NCI-H526 (cell line): Measurements from ENCODE around the gene GALNT1.

Experiments
- DNase-seq, 2 experiments: peaks; one replicate each; lab custom pipeline; 2025; lab: John Stamatoyannopoulos, UW

The GALNT1 gene

DNA sequence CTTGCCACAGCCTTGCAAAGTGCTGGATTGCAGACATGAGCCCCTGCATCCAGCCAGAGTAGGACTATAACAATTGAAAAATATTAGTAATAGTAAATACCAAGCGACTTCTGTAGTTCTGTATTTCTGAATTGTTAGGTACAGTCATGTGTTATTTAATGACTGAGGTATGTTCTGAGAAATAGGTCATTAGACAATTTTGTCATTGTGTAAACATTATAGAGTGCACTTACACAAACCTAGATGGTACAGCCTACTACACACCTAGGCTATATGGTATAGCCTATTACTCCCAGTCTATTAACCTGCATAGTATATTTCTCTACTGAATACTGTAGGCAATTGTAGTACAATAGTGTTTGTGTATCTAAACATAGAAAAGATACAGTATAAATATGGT is 92.1 kb downstream of the GALNT1 start:
- no peak for DNase-seq

DNA sequence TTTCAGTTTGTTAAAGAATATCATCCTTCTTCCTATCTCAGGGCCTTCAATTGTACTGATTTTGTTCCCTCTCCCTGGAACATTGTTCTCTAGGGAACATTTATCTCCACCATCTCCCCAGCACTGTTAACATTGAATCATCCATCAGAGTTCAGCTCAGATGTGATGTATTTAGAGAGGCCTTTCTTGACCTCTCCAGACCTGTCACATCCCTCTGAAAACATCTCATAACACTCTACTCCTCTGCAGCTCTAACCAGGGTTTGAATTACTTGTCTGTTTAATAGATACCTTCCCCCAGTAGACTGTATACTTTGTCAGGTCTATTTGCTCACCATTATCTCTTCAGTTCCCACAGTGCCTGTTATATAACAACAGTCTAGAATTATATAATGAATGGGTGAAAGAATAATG is 98.6 kb downstream of the GALNT1 start:
- DNase-seq, result no peak

DNA sequence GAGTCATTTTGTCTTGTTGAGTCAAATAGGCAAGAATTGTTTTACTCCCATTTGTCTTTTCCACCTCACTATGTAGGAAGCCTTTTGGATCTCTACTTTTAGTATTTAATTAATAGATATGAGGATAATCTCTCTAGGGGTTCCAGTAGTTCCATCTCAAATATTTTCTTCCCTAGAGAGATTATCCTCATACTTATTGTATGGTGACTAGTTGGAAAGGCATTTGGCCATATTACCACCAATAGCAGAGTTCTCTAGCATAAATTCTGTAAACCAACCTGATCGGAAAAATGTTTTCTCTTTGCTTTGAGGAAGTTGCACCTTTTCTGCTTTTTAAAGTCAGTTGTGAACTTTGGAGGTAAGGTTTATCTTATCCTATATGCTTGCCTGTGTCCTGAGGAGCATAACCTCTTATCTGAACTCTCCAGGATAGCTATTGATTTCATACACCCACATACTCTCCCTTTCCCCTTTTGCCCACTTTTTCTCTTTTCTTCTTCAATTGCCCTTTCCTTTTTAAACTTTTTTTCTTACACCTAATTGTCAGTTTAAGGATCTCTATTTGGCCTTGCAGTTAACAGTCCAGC is 100.8 kb downstream of the GALNT1 start:
- DNase-seq, result no peak

DNA sequence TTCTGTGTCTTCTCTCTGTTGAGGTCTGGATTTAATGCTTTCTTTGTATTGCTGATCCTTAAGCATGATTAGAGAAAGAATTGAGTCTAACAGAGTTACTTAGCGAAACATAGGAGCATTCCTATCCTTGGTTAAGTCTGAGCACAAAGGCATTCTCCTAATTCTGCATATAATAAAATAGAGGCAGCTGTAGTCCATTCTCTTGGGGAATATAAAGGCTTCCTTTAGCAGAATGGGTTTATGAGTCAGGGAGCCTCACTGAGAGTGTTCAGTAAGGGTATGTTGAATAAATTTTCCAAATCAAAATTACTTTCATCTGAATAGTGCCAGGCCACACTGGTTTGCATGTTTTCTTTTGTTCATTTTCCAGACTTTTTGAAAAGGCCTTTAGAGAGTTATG is 101.5 kb downstream of the GALNT1 start:
- DNase-seq, result peak in 1 of 2 experiments; percentile 1

DNA sequence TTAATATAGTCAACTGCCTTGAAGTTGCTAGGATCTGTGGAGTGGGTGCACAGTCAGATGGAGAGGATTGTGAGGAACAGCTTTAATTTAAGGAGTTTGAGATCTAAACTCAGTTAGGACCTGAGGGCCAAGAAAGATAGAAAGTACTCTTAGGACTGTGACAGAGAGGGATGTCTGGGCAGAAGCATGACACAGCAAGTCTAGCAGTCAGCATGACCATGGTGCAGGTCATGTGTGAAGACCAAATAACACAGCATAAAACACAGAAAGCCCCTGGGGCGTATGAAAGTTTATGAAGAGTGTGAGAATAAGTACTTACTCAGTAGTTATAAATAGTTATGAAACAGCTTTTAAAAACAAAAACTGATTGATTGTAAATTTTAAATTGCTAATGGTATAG is 107.2 kb downstream of the GALNT1 start:
- DNase-seq, result no peak

DNA sequence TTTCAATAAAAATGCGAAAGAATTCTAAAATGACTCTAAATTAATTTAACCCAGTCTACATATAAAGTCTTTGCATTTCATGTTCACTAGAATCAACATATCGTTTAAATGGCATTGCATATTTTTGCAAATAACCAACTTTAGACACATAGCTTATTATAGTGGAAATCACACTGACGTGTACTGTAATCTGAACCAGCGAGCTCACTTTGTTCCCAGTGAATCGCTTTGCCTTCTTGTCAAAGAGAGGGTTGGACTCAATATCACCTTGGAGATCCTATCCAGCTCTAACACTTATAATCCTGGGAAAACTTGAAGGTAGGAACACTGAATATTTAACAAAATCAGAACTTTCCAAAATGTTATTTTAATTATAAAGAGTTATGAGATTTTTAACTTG is 108.2 kb downstream of the GALNT1 start:
- no peak for DNase-seq

DNA sequence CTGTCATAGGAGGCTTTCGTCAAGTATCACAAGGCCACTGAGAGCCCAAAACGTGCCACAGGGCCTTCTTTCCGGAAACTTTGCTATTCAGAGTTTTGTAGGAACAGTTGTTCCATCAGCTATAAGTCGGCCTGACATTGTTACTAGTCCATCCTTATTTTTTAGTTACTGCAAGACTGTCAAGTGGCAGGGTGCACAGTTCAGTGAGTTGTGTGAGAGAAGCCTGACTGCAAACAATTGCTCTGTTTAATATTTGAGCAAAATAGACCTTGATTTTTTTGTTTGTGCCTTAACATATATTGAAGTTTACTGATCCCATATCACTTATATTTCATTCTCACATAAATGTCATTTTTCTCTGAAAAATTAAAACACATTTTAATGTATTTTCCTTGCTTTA is 110.1 kb downstream of the GALNT1 start:
- no peak for DNase-seq

DNA sequence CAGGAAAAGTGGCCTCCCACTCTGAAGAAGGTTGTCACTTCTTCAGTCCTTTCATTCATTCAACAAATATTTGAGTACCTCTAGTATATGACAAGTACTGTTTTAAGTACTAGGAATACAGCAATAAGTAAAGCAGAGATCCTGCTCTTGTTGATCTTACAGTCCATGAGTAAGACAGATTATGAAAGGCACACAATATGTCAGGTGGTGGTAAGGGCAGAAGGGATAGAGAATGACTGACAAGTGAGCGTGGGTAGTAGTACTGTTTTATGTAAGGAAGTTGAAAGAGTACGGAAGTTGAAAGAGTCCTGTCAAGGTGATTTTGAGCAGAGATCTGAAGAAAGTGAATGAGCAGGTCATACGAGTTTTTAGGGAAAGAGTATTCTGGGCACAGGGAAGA is 111.3 kb downstream of the GALNT1 start:
- no peak for DNase-seq

DNA sequence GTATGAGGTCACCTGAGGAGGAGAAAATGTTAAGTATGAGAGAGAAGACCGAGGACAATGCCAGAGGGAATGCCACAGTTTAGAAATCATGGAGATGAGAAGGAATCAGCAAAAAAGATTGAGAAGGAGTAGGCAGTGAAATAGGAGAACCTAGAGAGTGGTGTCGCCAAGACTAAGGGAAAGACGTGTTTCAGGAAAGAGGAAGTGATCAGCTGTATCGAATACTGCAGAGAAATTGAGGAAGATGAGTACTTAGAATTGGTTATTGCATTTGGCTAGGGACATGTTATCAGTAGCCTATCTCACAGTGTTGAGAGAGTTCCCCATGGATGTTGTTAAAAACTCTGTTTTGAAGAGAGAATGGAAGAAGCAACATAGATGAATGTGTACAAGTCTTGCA is 112.3 kb downstream of the GALNT1 start:
- DNase-seq, result no peak

DNA sequence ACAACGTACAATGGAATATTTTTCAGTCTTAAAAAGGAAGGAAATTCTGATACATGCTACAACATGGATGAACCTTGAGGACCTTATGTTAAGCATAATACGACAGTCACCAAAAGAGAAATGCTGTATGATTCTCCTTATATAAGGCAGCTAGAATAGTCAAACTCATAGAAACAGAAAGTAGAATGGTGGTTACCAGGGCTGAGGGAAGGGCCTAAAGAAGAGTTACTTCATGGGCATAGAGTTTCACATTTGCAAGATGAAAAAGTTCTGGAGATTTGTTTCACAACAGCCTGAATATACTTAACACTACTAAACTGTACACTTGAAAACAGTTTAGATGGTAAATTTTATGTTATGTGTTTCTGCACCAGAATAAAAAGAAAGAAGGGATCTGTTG is 113.3 kb downstream of the GALNT1 start:
- no peak for DNase-seq

DNA sequence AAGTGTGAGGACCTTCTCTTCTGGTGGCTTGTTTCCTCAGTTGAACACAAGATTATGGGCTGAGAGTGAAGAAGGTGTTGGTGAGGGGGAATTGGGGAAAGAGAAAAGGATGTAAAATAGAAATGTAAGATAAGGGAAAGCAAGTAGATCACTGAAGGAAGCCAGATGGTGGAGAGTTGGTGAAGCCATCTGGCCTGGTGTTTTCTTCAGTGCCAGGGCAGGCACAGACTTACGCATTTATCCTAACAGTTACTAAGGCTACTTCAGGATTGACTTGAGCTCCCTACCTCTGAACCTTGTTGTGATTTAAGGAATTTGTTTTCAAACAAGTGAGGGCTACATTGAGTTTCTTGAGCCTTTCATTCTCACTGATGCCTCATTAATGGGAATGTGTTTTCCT is 113.8 kb downstream of the GALNT1 start:
- DNase-seq, result no peak

DNA sequence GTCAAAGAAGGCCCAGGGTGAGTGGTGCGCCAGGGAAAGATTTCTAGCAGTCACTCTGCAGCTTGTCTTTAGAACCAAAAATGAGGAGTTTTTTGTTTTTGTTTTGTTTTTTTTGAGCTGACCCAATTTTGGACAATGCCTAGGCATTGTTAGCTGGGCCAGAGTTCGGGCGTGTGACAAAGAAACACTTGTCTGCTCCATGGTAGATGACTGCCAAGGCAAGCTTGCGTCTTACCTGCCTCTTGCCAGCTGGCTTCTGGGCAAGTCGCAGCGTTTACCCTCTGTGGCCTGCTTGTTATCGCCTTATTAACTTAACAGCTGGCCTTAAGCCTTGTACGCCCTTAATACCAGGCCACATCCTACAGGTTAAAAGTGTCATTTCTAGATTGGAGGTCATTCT is 114.3 kb downstream of the GALNT1 start:
- no peak for DNase-seq

DNA sequence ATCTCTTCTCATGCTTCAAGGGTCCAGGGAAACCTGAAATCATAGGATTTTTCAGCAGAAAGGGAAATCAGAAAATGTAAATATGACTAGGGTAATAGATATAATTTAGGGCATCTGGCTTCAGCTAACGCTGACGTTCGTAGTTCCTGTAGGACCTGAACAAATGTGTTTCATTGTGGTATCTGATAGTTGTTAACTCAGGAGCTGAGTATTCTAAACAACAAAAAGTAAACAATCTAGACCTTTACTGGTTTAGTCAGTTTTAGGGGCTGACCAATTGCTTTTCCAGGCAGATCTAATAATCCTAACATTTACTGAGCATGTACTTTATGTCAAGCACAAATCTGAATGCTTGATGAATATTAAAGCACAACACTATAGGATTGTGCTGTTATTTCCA is 114.8 kb downstream of the GALNT1 start:
- no peak for DNase-seq

DNA sequence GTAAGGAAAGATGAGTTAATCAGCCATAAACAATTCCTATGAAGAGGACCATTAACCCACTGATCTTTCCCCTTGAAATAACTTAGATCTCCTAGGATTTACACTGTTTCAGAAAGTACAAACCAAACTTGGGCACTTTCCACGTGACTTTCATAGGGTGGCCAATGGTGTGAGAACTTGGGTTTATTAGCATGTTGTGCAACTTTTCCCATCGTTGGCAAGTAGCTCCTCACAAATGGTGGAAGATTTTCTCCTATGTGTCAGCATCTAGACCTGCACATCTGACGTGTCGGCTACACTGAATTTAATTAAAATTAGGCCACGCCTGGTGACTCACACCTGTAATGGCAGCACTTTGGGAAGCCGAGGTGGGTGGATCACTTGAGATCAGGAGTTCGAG is 116.3 kb downstream of the GALNT1 start:
- no peak for DNase-seq

DNA sequence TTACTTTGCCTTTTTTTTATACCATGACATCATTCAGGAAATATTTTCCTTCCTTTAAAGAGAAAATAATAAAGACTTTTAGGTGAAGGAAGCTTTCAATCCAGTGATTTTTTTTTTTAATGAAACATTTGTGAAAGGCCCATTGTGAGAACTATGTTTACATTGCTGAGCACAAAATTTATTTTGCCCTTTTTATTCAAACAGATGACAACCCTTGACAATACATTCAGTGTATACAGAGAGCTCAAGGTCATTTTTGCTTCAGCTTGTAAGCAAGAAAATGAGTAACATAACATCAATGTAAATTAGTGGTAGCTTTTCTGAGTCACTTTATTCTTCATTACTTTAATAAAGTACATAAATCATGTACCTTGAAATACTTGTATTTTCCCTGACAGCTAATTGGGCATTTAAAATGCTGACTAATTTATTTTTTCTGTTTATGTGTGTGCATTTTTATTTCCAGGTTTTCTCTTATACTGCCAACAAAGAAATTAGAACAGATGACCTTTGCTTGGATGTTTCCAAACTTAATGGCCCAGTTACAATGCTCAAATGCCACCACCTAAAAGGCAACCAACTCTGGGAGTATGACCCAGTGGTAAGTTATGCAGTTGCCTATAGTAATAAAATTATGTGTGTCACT is 121.6 kb downstream of the GALNT1 start:
- peak in 1 of 2 experiments; percentile 6 for DNase-seq

DNA sequence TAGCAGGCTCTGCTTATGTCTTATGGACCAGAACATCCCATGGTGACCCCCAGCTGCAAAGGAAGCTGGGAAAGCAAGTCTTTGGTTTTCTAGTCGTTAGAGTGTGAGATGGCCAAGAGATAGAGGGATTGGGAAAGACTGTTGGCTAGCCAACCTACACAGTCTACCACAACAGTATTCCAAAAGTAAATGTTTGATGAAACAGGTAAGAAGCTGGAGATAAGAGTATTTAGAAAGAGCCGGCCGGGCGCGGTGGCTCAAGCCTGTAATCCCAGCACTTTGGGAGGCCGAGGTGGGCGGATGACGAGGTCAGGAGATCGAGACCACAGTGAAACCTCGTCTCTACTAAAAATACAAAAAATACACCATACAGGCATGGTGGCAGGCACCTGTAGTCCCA is 124.4 kb downstream of the GALNT1 start:
- DNase-seq, result no peak

DNA sequence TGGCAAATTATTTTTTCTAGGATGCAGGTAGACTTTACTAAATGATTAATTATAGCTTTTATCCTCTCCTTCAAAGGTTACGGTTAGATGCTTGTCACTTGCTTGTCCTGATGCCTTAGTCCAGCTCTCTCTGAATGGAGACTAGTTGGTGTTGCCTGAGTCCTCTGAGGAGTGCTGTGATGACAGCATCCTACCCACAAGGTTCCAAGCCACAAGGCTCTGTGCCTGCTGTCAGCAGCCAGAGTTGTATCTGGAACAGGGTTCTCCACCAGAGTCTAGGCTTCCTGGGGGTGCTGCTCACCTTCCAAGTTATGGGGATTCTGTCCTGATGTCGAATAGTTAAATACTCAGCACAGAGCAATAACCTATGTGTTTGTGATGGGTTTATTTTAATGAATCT is 125.7 kb downstream of the GALNT1 start:
- no peak for DNase-seq

DNA sequence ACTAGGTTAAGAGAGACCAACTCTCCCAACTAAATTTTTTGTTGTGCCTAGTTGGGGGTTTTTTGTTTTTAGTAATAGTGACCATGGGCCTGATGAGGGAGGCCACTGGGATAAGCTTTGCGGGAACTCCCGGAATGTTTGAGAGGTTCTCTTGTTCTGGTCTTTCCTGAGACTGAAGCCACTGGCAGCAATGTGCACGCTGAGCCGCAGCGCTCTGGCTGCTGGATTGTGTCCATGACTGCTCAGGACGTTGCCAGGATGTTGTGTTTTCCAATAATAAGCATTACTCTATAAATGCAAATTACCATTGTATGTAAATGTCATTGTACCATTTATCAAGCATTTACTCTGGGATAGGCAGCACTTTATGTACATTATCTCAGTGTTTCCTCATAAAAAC is 126.1 kb downstream of the GALNT1 start:
- DNase-seq, result no peak

DNA sequence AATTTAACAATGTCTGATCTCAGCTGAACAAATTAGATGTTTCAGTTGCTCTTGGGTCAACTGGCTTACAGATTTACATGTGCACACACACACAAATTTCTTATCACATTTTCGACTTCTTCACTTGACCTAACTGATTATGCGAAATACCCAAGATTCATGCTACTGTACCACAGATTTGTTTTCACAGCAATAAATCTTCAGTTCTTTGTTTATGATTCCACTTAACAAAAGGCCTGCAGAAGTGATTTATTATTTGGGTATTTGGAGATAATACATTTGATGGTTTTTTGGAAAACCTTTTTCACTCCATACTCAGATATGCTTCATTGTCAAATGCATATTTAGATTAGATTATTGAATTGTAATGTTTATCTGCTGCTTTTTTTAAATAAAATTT is 129.0 kb downstream of the GALNT1 start:
- DNase-seq, result no peak

DNA sequence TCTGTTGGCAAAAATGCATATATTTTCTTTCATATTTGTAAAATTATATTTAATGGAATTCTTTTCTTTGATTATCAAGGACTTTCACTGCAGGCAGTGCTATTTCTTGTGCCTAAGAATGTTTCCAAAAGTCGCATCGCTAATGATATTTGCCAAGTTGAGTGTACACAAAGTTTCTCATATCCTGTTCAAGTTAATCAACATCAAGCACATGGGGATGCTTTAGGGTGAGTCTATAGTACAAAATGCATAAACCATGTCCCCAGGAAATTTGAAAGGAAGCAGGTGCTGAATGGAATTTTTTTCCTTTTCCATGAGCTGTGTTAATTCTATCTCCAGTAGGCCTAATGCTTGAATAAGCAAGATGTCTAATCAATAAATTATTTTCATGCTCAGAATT is 129.7 kb downstream of the GALNT1 start:
- no peak for DNase-seq

DNA sequence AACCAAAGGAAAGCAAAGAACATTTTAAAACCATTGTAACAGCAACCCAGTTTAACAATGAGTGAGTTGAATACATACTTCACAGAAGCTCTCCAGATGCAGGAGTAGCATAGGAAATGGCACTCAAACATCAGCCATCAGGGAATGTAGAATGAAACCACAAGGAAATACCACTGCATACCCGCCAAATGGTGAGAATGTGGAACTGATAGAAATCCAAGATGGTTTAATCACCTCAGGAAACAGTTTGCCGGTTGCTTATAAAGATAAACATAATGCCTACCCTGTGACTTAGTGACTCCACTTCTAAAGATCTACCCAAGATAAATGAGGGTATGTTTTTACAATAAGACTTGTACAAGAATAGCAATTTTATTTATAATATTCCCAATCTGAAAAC is 132.0 kb downstream of the GALNT1 start:
- no peak for DNase-seq

DNA sequence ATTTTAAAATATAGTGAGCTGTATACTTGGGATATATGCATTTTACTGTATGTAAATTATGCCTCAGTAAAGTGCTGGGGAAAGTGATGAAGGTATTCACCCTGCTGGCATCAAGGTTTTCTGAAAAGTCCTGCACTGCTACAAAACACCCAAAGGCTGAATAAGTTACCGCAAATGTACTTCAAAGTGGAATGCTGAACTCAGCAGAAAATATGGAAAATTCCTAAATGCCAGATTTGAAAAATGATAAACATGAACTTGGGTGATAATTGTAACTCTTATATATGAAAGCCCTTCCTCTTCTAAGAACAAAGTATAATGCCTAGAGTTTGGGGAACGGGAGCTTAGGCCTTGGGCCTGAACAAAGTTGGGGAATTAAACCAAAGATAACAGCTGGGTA is 133.0 kb downstream of the GALNT1 start:
- DNase-seq, result no peak

DNA sequence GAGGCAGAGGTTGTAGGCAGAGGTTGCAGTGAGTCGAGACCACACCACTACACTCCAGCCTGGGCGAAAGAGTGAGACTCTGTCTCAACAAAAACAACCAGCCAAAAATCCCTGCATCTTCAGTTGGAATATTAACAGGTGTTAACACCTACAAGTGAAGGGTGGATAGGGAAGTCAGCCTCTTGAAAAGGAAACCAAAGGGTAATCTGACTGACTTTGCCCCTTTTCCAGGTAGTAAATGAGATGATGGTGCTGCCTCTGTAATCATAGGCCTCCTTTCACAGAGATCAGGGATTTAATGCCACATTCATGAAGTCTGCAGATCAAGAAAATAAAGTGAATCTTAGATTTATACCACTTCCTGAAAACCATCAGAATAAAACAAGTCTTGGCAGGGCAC is 133.6 kb downstream of the GALNT1 start:
- DNase-seq, result no peak

DNA sequence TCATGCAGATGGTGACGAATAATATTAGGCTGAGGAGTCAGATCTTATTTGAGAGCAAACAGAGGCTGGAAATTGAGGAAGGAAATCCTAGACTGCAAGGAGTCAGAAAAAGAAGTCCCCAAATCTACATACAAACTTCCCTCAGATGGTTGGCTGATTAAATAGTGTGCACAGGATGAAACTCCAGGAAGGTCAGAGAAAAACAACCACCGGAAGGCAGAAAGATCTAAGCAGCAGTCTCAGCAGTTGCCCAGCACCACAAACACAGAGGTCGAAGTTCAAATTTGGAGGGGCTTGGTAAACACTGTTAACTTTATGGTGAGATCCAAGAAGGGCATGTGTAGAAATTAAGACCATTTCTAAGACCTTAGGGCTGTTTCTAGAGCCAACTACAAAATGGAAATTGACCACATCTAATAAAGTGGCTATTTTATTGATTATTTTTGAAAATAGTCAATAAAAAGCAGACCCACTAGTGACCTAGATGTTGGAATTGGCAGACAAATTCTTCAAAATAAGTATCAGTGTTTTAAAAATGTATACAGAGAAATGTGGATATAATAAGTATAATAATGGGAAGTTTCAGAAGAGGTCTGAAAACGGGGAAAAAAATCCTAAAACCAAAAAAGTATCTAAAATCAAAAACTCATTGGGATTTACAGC is 134.8 kb downstream of the GALNT1 start:
- DNase-seq, result no peak
